Dermis microvascular lymphatic vessel endothelial cell (primary cell): ENCODE data around the gene XRCC6. TPM values are rescaled to one million over a fixed set of nuclear protein-coding genes. Genes with fewer than 3 reads are reported as not detected.
"Not testable (repeated sequence)": the region's sequence is repeated elsewhere in the genome, so short reads cannot be mapped to it uniquely, and the experiment has no call there.

ENCODE experiments used
- DNase-seq, 2 donors: peaks; one replicate each; pipeline versions ENCODE4 v3.0.0 to v3.0.0-alpha.2; 2010; ENCODE audit warnings: low read depth in 2 of 2
- total RNA-seq: library from RNA; depleted of rRNA; stranded (reverse); fragments of >200 nt; gene quantifications from 2 replicates; pipeline ENCODE4 v1.2.1, GENCODE V29; 2014

XRCC6 gene
- total RNA-seq, 1 donor from 2014 or later: 375 TPM

DNA sequence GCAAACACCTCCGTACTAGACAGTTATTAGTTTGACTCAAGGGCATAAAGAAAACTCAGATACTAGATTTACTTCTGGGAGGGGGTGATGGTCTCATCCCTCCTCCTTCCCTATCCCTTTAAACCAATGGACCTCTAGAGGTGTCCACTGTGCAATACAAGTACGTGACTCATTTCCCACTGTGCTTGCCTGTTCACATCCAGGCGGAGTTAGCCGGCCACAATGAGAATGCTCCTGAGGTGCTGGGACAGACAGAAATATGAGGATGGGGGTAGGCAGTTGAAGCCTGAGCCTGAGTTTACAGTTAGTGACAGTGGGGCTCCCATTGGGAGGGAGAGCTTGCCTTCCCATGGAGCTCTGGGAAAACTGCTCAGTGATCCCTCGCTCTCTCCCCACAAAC is 23.0 kb upstream of the XRCC6 start:
- DNase-seq: peak in 1 of 2 donors; percentile 77

DNA sequence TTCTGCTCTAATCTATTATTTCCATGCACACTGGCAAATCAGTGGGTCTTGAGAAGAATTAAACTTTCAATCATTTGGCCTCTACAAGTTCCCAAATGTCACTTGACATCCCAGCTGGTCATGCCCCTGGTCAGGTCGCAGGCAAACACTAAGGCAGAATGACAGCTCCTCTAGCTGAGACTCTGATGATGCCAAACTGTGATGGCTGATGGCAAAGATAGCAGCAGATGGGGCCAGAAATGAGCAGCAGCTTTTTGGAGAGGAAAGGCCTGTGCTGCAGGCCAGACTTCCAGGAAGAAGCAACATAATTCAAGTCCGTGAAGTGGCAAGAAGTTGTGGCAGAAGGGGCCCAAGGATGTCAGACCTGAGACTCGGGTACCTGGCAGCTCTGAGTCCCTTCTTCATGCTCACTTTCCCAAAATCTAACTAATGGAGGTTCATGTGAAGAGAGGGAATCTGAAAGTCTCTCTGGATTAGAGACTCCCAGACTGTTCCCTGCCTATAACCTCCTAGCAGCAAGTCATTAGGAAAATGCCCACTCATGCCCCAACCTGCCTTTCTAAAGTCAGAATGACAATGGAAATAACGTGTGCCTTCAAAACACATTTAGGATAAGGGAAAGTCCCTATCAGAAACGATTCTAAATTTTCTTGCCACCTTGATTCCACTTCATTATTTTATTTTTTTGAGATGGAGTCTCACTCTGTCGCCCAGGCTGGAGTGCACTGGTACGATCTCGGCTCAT is 22.0 kb upstream of the XRCC6 start:
- no peak for DNase-seq

DNA sequence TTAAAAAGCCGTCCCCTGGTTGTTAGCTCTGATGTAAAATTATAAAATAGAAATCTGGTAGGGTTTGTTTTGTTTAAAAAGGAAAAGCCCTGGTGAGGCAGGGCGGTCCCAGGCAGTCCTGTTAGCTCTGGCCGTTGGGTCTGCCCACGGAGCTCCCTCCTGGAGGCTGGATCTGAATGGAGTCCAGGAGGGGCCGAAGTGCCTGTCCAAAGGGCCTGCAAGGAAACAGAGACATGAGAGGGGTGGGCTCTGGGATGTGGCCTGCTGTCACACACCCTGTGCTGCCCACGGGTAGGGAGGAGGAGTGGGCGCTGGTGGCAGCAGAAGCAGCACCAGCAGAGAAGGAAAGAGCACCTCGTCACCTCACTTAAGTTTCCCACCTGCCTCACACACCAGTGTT is 20.1 kb upstream of the XRCC6 start:
- no peak for DNase-seq

DNA sequence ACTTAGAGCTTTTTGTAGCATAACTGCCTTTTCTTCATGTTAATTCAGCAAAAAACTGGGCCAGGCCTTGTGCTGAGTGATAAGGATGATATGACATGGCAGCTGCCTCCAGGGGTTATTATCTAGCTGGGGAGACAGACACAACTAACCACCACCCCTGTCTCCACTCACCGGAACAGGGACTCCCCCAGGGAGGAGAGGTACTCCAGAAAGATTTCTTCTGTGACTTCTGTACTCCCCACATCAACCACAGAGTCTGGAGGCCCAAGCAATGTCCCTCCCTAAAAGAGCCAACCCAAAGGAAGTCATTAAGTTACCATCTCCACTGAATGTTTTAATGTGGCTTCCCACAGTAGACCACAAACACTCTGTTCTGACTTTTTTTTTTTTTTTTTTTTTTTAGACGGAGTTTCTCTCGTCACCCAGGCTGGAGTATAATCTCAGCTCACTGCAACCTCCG is 17.2 kb upstream of the XRCC6 start:
- no peak for DNase-seq

DNA sequence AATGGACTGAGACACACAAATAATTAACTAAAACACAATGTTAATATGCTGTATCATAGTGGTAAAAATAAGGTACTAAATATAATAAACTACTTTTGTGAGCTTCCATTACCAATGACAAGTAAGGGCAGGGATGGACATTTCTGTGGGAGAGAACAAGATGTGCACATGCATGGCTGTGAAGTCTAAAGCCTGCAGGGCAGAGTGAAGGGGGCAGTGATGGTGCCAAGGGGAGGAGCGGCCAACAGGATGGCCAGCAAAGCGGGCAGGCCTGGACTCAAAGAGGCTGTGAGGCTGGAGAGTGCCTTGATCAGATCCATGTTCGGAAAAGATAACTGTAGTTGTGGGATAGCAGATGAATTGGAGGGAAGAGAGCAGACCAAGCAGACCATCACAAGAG is 12.7 kb upstream of the XRCC6 start:
- DNase-seq: no peak

DNA sequence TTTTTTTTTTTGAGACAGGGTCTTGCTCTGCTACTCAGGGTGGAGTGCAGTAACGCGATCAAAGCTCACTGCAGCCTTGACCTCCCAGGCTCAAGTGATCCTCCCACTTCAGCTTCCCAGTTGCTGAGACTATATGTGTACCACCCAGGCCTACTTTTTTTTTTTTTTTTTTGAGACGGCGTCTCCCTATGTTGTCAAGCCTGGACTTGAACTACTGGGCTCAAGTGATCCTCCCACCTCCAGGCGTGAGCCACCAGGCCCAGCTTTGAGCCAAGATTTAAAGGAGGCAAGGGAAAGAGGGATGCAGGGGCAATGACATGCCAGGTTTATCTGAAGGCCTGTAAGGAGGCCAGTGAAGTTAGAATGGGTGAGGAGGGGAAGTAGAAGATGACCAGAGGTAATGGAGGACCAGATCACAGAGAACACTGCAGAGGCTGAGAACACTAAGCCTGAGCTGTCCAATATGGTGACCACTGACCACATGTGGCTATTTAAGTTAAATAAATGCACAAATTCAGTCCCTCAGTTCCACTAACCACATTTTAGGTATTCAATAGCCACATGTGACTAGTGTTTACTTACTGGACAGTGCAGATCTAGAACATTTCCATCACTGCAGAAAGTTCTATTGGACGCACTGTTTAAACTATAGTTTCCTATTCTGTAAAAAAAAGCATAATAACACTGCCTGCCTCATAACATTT is 8.3 kb upstream of the XRCC6 start:
- DNase-seq: no peak

DNA sequence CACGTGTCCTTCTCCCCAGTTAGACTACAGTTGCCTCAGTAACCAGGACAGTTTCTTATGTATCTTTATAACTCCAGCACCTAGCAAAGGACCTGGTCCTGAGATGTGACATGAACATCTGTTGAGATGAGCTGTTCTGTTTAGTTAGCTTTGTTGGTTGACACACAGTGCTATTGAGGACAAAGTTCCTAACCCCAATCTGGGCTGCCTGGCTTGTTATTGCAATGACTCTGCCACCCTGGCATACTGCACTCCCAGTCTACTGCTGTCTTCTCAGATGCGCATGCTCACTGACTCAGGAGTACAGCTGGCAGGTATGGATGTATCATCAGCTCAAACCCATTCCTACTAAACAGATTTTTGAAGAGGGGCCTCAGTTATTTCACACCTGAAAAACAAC is 7.6 kb upstream of the XRCC6 start:
- DNase-seq: no peak

DNA sequence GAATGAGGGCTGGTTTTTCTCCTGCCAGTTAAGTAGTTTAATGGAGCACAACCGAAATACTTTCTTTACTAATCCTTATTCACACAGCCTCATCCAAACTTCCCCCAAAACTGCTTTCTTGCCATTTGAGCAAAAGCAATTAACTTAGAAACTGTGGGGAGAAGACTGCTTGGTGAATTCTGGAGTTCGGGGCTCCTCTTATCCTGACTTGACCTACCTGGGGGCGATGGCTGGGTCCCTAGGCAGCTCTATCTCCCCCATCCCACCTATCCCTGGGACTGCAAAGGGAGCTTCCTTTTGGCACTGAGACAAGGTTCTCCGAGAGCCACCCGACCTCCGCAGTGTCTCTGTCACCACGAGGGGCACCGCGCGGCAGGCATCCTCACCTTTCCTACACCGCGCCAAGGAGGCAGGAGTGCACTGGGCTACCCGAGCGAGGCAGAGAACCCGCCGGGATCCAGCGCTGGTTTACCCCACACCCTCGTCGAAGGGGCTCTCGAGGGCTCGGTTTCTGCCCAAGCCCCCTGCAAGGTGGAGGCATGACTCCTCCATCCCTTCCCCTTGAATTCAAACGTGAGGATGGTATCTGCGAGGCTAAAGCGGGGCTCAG is 1.0 kb upstream of the XRCC6 start:
- DNase-seq: peak in 1 of 2 donors; percentile 26

DNA sequence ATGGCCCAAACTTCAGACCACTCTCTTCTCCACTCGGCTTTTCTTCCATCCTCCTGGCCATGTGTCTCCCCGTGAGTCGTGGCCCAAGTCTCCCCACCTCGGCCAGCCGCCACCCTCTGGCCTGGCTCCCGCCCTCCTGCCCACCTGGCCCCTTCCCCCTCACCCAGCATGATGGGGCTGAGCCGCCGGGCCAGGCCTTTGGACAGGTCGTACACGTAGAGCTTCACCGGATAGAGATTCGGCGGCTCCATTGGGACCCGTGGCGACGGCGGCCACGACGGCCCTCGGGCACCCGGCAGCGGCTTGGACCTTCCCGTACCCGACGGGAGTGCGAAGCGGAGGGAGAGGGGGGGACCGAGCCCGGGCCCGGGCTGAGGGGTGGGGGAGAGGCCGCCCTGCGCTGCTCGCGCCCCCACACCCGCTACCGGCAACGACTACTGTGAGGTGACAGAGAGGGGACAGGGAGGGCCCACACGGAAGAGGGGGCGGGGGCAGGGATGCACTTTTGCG is 451 bp upstream of the XRCC6 start, which contains the start of gene DESI1:
TSS of gene DESI1 (minus strand) at position 455 of the 510 bp plus-strand sequence. CDS start at position 251, 204 bp downstream.
- DNase-seq: no peak

DNA sequence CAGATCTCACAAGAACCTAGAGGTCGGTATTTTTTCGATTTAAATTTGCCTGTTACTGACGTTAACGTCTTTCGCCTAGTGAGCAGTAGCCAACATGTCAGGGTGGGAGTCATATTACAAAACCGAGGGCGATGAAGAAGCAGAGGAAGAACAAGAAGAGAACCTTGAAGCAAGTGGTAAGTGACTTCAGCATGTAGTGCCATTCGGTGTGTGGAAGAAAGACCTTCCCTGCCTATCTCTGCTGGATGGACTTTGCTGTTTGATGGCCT is 750 bp downstream of the XRCC6 start:
- no peak for DNase-seq

DNA sequence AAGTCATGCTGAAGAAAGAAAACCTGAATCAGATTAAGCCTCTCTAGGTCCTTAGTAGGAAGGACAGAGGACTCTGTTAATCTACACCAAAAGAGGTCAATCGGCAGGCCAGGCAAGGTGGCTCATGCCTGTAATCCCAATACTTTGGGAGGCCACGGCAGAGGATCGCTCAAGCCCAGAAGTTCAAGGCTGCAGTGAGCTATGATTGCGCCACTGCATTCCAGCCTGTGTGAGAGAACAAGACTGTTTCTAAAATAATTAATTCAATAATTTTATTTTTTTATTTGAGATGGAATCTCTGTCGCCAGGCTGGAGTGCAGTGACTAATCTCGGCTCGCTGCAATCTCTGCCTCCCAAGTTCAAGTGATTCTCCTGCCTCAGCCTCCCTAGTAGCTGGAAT is 4.5 kb downstream of the XRCC6 start:
- DNase-seq: no peak

DNA sequence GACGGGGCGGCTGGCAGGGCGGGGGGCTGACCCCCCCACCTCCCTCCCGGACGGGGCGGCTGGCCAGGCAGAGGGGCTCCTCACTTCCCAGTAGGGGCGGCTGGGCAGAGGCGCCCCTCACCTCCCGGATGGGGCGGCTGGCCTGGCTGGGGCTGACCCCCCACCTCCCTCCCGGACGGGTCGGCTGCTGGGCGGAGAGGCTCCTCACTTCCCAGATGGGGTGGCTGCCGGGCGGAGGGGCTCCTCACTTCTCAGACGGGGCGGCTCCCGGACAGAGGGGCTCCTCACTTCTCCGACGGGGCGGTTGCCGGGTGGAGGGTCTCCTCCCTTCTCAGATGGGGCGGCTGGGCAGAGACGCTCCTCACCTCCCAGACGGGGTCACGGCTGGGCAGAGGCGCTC is 10.0 kb downstream of the XRCC6 start:
- not testable (repeated sequence) for DNase-seq

DNA sequence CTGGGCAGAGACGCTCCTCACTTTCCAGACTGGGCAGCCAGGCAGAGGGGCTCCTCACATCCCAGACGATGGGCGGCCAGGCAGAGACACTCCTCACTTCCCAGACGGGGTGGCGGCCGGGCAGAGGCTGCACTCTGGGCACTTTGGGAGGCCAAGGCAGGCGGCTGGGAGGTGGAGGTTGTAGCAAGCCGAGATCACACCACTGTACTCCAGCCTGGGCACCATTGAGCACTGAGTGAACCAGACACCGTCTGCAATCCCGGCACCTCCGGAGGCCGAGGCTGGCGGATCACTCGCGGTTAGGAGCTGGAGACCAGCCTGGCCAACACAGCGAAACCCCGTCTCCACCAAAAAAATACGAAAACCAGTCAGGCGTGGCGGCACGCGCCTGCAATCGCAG is 10.5 kb downstream of the XRCC6 start:
- not testable (repeated sequence) for DNase-seq

DNA sequence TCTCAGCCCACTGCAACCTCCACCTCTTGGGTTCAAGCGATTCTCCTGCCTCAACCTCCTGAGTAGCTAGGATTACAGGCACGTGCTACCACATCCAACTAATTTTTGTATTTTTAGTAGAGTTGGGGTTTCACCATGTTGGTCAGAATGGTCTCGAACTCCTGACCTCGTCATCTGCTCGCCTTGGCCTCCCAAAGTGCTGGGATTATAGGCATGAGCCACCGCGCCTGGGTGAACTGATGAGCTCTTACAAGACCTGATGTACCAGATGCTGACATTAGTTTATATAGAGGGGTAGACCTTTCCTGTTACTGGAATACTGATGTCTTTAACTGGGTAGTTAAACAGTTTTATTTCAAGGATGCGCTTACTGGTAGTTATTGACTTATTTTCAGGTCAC is 13.5 kb downstream of the XRCC6 start:
- not testable (repeated sequence) for DNase-seq

DNA sequence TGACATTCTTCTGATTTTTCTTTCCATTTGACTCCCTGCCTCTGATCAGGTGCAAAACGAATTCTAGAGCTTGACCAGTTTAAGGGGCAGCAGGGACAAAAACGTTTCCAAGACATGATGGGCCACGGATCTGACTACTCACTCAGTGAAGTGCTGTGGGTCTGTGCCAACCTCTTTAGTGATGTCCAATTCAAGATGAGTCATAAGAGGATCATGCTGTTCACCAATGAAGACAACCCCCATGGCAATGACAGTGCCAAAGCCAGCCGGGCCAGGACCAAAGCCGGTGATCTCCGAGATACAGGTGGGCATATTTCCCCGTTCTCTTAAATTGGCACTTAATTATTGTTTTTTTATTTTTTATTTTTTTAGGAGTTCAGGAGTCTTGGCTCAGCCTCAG is 15.4 kb downstream of the XRCC6 start:
- no peak for DNase-seq

DNA sequence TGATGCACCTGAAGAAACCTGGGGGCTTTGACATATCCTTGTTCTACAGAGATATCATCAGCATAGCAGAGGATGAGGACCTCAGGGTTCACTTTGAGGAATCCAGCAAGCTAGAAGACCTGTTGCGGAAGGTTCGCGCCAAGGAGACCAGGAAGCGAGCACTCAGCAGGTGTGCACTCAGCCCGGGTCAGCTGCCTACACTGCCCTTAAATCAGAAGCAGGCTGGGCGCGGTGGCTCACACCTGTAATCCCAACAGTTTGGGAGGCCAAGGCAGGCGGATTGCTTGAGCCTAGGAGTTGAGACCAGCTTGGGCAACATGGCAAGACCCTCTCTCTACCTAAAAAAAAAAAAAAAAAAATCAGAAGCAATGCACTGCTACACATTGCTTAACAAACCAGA is 16.5 kb downstream of the XRCC6 start:
- not testable (repeated sequence) for DNase-seq

DNA sequence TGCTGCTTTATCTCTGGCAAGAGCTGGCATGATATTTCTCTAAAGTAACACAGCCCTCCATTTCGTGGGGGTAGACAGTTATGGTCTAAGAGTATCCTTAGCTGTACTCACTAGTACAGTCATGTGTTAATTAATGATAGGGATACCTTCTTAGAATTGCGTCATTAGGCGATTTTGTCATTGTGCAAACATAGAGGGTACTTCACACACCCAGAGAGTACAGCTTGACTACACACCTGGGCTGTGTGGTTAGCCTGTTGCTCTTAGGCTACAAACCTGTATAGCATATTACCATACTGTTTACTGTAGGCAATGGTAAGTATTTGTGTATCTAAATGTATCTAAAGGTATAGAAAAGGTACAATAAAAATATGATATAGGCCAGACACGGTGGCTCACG is 17.0 kb downstream of the XRCC6 start:
- DNase-seq: no peak

DNA sequence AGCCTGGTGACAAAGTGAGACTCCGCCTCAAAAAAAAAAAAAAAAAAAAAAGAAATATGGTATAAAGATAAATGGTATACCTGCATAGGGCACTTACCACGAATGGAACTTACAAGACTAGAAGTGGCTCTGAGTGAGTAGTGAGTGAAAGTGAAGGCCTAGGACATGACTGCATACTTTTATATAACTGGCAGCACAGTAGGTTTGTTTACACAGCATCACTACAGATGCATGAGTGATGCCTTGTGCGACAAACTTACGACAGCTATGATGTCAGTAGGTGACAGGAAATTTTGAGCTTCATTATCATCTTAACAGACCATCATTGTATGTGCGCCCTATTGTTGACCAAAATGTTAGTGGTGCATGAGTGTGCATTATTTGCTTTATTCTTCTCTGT is 17.7 kb downstream of the XRCC6 start:
- no peak for DNase-seq

DNA sequence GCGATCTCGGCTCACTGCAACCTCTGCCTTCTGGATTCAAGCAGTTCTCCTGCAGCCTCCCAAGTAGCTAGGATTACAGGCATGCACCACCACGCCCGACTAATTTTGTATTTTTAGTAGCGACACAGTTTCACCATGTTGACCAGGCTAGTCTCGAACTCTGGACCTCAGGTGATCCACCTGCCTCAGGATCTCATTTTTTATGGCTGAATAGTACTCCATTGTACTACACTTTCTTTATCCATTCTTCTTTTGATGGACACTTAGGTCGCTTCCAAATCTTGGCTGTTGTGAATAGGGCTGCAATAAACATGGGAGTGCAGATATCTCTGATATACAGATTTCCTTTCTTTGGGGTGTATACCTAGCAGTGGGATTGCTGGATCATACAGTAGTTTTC is 20.8 kb downstream of the XRCC6 start:
- no peak for DNase-seq

DNA sequence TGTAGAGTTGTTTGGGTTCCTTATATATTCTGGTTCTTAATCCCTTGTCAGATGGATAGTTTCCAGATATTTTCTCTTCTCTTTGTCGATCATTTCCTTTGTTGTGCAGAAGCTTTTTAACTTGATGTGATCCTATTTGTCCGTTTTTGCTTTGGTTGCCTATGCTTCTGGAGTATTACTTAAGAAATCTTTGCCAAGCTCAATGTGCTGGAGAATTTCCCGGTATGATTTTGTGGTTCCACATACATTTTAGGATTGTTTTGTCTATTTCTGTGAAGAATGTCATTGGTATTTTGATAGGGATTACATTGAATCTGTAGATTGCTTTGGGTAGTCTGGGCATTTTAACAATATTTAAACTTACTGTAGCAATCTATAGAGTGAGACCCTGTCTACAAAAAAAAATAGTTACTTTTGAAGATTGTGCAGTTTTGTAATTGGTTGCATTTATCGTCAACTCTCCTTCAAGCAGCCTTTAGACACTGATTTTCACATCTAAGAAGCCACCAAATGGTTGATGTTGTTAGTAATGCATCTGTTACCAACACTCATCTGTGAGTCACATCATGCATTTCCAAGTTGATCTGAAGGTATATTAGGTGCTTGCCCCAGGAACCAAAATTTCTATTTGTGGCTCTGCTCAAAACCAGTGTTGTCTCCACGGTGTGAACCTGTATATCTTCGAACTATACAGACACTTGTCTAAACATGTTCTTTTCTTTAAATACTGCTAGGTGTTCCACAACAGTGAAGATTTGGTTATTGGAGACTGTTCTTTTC is 21.4 kb downstream of the XRCC6 start:
- DNase-seq: no peak

DNA sequence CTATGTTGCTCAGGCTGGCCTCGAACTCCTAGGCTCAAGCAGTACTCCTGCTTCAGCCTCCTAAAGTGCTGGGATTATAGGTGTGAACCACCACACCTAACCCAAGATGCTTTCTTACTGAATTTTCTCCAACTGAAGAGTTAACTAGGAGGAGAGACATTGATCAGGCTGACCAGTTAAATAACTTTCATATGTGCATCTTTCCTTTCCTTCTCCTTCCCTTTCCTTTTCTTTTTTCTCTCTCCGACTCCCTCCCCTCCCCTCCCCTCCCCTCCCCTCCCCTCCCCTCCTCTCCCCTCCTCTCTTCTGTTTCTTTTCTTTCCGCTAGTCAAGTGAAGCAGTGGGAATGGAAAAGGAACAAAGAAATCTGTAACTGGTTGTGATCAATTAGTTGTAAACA is 26.7 kb downstream of the XRCC6 start:
- no peak for DNase-seq

DNA sequence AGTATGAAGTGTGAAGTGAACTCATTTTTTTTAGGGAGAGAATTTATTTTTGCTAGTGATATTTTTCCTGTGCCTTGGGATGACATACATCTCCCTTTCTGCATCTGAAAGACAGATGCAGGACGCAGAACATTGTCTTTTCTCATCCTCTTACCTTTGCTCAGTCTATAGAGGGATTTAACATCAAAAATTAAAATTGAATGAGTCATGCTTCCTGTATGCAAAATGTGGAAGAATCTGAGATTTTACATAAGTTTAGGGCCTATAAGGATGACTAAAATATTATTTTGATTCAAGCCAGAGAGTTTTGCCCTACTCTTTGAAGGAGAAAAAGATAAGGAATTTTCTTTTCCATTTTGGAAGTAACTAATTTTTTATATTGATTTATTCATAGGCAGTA is 27.3 kb downstream of the XRCC6 start:
- no peak for DNase-seq
